ENCODE measurements around the gene TLR1. TPM values are rescaled to one million over a fixed set of nuclear protein-coding genes. Genes with fewer than 3 reads are reported as not detected.
"Not testable (repeated sequence)": the region's sequence is repeated elsewhere in the genome, so short reads cannot be mapped to it uniquely, and the experiment has no call there.

TLR1 gene
- total RNA-seq, 1 experiment from 2014 or later, result 0.07 TPM

- no peaks in the 10 kb centered on the region for H3K27me3 ChIP-seq
- no peaks in the 10 kb centered on the region for H3K9me3 ChIP-seq
- no peaks in the 10 kb centered on the region for H3K36me3 ChIP-seq
- H3K4me3 ChIP-seq, result no peak overlapping the region
- DNase-seq, result no peak
Observed at GRCh38 chr4:38785901-38786402, 18.6 kb downstream of the TLR1 start.

DNA sequence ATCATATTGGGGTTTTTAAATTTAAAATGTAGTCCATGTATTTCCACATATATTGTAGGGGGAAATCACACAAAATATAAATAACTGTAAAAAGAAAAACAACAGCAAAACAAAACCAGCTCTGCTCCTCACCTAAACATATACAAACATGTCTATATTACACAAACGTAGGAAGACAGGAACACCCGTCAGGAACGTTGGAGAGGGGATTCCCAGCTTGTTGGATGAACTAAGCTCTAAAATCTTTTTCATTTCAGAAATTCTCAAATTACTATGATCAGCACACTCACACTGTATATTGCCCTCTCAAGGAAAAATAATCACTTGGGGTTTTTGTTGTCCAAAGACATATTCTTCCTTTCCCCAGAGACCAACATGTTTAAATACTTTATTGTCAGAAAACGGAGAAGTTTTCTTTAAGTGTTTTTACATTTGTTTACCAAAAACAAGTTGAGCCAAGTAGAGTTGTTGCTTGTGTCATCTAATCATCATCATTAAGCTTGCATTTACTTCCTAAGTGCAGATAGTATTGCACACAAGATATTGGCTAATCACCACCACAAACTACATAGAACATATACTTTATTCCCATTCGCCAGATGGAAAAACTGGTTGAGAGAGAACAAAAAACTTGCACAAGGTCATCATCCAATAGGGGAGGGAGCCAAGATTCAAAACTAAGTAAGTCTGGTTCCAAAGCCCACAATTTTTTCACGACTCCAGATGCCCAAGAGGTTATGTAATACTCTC, 19.4 kb downstream of the TLR1 start:
- no peak for DNase-seq
- no peak overlapping the region for H3K4me3 ChIP-seq
- H3K27me3 ChIP-seq, result no peaks in the 10 kb centered on the region
- no peaks in the 10 kb centered on the region for H3K9me3 ChIP-seq
- H3K36me3 ChIP-seq, result no peaks in the 10 kb centered on the region

DNA sequence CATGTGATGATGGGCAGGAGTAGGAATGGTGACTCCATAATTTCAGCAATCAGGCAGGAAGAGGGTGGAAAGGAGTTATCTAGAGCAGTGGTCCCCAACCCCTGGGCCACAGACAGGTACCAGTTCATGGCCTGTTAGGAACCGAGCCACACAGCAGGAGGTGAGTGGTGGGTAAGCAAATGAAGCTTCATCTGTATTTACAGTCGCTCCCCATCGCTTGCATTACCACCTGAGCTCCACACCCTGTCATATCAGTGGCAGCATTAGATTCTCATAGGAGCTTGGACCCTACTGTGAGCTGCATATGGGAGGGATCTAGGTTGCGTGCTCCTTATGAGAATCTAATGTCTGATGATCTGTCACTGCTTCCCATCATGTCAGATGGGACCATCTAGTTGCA, 20.4 kb downstream of the TLR1 start:
- H3K27me3 ChIP-seq, result no peaks in the 10 kb centered on the region
- H3K9me3 ChIP-seq, result no peaks in the 10 kb centered on the region
- no peak overlapping the region for H3K4me3 ChIP-seq
- H3K36me3 ChIP-seq, result no peaks in the 10 kb centered on the region
- DNase-seq, result no peak

DNA sequence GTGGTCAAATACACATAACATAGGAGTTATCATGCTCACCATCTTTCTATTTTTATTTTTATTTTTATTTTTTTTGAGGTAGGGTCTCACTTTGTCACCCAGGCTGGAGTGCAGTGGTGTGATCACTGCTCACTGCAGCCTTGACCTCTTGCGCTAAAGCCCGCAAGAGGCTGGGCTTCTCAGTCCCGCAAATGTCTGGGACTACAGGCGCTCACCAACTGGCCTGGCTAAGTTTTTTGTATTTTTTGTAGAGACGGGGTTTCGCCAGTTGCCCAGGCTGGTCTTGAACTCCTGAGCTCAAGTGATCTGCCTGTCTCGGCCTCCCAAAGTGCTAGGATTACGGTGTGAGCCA, 21.5 kb downstream of the TLR1 start:
- no peak overlapping the region for H3K4me3 ChIP-seq
- no peaks in the 10 kb centered on the region for H3K9me3 ChIP-seq
- H3K36me3 ChIP-seq, result no peaks in the 10 kb centered on the region
- no peaks in the 10 kb centered on the region for H3K27me3 ChIP-seq
- DNase-seq, result no peak

DNA sequence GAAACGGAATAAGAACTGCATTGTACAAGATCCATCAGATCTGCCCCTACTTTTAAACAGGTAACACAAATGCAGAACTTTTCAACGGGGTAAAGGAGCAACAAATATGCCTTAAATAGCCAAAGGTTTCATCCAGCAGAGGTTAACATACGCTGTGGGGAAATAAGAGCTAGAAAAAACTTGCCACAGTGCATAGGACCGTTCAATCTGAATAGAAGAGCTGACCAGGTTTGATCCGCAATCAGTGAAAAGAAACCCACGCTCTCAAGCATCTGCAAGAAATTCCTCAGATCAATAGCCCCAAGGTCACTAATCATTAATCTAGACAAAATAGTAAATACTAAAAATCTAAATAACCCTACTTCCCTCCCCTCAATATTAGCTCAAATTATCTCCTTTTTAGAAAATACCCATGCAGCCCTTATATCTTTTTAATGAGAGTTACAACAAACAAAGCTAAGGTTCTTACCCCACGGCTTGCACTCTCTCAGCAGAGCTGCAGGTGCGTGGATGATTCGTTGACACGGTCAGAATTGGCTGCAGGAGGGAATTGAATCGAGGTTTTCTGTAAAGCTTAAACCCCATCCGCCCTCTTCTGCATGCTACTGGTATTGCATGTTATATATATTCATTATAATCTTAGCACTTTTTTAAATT, 22.0 kb downstream of the TLR1 start, which contains the start of gene TLR10:
Gene TLR10 (minus strand): TSS at position 539 of the 657 bp plus-strand sequence. CDS start 7,400 bp downstream, outside the sequence.
- H3K36me3 ChIP-seq, result no peaks in the 10 kb centered on the region
- no peak within 1 kb of the TSS for H3K4me3 ChIP-seq
- no peaks in the 10 kb centered on the region for H3K27me3 ChIP-seq
- no peak for DNase-seq
- no peaks in the 10 kb centered on the region for H3K9me3 ChIP-seq

- H3K4me3 ChIP-seq, result no peak overlapping the region
- H3K27me3 ChIP-seq, result no peaks in the 10 kb centered on the region
- no peaks in the 10 kb centered on the region for H3K36me3 ChIP-seq
- DNase-seq, result no peak
- H3K9me3 ChIP-seq, result no peaks in the 10 kb centered on the region
Observed at GRCh38 chr4:38781854-38782261, 22.7 kb downstream of the TLR1 start.

- H3K36me3 ChIP-seq, result no peaks in the 10 kb centered on the region
- H3K9me3 ChIP-seq, result no peaks in the 10 kb centered on the region
- H3K27me3 ChIP-seq, result no peaks in the 10 kb centered on the region
- no peak for DNase-seq
- H3K4me3 ChIP-seq, result no peak overlapping the region
Observed at GRCh38 chr4:38780833-38781484, 23.6 kb downstream of the TLR1 start.

- no peaks in the 10 kb centered on the region for H3K36me3 ChIP-seq
- no peak for DNase-seq
Observed at GRCh38 chr4:38779790-38780189, 24.8 kb downstream of the TLR1 start.

DNA sequence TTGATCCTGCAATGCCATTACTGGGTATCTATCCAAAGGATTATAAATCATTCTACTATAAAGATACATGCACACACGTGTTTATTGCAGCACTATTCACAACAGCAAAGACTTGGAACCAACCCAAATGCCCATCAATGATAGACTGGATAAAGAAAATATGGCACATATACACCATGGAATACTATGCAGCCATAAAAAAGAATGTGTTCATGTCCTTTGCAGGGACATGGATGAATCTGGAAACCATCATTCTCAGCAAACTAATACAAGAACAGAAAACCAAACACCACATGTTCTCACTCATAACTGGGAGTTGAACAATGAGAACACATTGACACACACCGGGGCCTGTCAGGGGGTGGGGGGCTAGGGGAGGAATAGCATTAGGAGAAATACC, 26.7 kb downstream of the TLR1 start:
- not testable (repeated sequence) for DNase-seq, H3K36me3 ChIP-seq, H3K4me3 ChIP-seq, H3K27me3 ChIP-seq, H3K9me3 ChIP-seq

More at GRCh38 chr4:38779790-38780189, 24.8 kb downstream of the TLR1 start:
- H3K9me3 ChIP-seq, result no peaks in the 10 kb centered on the region
- H3K27me3 ChIP-seq, result no peaks in the 10 kb centered on the region
- H3K4me3 ChIP-seq, result no peak overlapping the region

GRCh38 chr4:38775326-38775725, 29.3 kb downstream of the TLR1 start:
- Histone ChIP-seq H3K27me3 (no peaks in the 10 kb centered on the region), H3K9me3 (no peaks in the 10 kb centered on the region), H3K36me3 (no peaks in the 10 kb centered on the region), H3K4me3 (no peak overlapping the region)
- no peak for DNase-seq

DNA sequence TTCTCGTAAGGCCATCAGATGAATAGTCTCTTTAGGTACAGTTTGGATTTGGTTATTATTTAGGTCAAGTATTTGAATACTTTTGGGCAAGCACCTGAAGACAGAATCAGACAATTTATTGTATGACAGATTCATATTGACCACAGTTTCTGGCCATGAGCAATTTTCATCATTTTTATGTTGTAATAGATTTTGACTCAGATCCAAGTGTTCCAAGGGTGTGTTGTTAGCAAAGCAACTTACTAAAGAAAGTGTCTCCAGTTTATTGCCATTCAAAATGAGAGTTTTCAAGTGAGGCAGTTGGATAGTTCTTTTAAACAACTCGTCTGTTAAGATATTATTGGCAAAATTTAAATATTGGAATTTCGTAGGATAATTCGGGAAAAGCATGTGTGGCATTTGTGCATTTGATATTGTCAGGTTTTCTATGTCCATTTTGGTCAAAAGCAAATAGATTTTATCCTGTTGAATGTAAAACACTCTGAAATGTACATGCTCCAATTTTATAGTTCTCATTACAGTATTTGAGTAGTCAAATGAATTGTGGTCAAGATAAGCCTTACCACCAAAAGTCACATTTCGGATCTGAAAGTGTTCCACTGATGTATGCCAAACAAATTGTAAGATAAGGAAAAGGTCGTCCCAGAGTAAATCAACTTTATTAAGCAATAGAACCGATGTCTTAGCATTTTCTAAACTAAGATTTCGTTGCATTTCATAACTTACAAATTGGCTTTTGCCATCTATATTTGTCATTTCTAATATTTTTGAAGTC, 30.2 kb downstream of the TLR1 start:
- H3K4me3 ChIP-seq, result no peak overlapping the region
- H3K36me3 ChIP-seq, result no peaks in the 10 kb centered on the region
- H3K9me3 ChIP-seq, result no peaks in the 10 kb centered on the region
- no peaks in the 10 kb centered on the region for H3K27me3 ChIP-seq
- no peak for DNase-seq

DNA sequence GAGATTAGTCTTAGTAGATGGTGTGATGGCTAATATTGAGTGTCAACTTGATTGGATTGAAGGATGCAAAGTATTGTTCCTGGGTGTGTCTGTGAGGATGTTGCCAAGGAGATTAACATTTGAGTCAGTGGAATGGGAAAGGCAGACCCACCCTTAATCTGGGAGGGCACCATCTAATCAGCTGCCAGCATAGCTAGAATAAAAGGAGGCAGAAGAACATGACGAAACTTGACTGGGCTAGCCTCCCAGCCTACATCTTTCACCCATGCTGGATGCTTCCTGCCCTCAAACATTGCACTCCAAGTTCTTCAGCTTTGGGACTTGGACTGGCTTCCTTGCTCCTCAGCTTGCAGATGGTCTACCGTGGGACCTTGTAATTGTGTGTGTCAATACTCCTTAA, 34.3 kb downstream of the TLR1 start:
- not testable (repeated sequence) for DNase-seq, H3K27me3 ChIP-seq, H3K4me3 ChIP-seq, H3K9me3 ChIP-seq, H3K36me3 ChIP-seq

DNA sequence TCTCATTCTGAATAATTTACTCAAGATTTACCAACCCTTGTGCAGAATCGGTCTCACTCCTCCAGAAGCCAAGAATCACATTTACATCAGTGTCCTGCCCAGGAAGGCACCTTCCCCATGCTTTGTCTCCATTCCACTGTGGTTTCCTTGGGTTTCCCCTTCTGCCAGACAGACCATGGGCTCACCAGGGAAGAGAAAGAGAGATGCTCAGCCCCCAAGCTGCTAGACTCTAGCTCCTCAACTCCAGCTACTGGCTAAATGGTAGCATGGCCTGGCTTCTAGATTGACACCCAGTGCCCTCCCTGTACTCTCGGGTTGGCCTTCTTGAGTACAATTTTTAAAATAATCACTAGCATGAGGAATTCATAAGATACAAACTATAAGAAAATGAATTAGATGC, 34.7 kb downstream of the TLR1 start:
- H3K9me3 ChIP-seq, result no peaks in the 10 kb centered on the region
- H3K27me3 ChIP-seq, result no peaks in the 10 kb centered on the region
- no peak for DNase-seq
- no peak overlapping the region for H3K4me3 ChIP-seq
- H3K36me3 ChIP-seq, result no peaks in the 10 kb centered on the region

GRCh38 chr4:38769441-38769840, 35.1 kb downstream of the TLR1 start:
- no peak for DNase-seq
- Histone ChIP-seq H3K27me3 (no peaks in the 10 kb centered on the region), H3K36me3 (no peaks in the 10 kb centered on the region), H3K9me3 (no peaks in the 10 kb centered on the region), H3K4me3 (no peak overlapping the region)

DNA sequence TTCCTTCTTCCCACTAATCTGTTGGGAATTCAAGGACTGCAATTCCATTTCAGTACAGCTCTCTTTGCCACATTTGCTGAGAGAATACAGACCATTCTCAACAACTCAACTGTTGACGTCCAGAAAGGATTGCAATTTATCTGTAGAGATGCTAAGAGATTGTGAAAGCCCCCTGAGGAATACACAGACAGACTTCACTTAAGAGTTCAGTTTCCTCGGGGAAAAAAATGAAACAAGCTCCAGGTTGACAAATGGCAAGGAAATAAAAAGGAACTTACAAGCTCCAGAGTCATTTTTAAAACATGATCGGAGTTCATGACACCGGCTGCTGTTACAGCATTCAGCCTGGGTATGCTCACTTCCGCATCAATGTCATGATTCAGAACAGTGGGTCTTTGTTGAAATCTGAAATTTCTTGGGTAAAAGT, 35.6 kb downstream of the TLR1 start:
- H3K4me3 ChIP-seq, result no peak overlapping the region
- no peaks in the 10 kb centered on the region for H3K36me3 ChIP-seq
- no peak for DNase-seq
- no peaks in the 10 kb centered on the region for H3K9me3 ChIP-seq
- no peaks in the 10 kb centered on the region for H3K27me3 ChIP-seq

DNA sequence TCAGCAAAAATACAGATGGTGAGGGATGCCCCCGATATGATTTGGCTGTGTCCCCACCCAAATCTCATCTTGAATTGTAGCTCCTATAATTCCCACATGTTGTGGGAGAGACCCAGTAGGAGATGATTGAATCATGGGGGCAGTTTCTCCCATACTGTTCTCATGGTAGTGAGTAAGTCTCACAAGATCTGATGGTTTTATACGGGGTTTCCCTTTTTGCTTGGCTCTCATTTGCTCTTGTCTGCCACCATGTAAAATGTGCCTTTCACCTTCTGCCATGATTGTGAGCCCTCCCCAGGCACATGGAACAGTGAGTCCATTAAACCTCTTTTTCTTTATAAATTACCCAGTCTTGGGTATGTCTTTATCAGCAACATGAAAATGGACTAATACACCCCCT, 37.7 kb downstream of the TLR1 start:
- not testable (repeated sequence) for H3K4me3 ChIP-seq, H3K27me3 ChIP-seq, H3K9me3 ChIP-seq, DNase-seq, H3K36me3 ChIP-seq

DNA sequence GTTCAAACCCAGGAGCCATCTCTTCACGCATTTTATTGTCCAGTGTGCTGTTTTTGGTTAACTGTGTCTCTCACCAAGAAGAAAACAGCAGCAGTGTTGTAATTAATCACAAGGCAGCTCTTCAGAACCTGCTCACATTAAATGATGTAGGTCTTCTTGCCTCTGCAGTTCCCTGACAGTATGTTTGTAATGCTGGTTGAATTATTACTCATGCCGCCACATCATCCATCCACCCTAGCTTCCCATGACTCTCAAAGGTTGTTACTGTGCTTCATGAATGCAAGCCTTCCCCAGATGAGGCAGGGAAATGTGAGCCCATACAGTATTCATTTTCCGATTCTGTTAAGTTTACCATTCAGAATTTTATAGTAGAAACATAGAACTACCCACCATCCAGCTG, 39.2 kb downstream of the TLR1 start:
- Histone ChIP-seq H3K9me3 (no peaks in the 10 kb centered on the region), H3K36me3 (no peaks in the 10 kb centered on the region), H3K4me3 (no peak overlapping the region), H3K27me3 (no peaks in the 10 kb centered on the region)
- DNase-seq, result no peak
